Endothelial cell of umbilical vein (primary cell): ENCODE data around the gene SPON1.

ENCODE experiments used
- POLR2A ChIP-seq: IDR thresholded peaks from 2 replicates; pipeline ENCODE4 v1.6.1; 2012; ENCODE audit warnings: low read depth, mild to moderate bottlenecking, control low read depth, low read length
- POLR2AphosphoS5 ChIP-seq: IDR thresholded peaks from 2 replicates; pipeline ENCODE4 v1.6.1; 2012; ENCODE audit warnings: low read depth, mild to moderate bottlenecking, control low read depth, low read length, moderate library complexity; ENCODE audit not compliant: insufficient read depth
- TF ChIP-seq, protein P1 (sequence below), 2 donors: IDR thresholded peaks; 1 replicate in 1 of 2; 2 replicates in 1 of 2; pipeline ENCODE4 v1.5.1; 2011; ENCODE audit warnings: low read length in 2 of 2, mild to moderate bottlenecking in 2 of 2, moderate library complexity in 2 of 2, control low read depth in 1 of 2, inconsistent platforms in 1 of 2, low read depth in 1 of 2; ENCODE audit not compliant: insufficient read depth in 1 of 2; ENCODE audit errors: extremely low read depth in 1 of 2

DNA sequence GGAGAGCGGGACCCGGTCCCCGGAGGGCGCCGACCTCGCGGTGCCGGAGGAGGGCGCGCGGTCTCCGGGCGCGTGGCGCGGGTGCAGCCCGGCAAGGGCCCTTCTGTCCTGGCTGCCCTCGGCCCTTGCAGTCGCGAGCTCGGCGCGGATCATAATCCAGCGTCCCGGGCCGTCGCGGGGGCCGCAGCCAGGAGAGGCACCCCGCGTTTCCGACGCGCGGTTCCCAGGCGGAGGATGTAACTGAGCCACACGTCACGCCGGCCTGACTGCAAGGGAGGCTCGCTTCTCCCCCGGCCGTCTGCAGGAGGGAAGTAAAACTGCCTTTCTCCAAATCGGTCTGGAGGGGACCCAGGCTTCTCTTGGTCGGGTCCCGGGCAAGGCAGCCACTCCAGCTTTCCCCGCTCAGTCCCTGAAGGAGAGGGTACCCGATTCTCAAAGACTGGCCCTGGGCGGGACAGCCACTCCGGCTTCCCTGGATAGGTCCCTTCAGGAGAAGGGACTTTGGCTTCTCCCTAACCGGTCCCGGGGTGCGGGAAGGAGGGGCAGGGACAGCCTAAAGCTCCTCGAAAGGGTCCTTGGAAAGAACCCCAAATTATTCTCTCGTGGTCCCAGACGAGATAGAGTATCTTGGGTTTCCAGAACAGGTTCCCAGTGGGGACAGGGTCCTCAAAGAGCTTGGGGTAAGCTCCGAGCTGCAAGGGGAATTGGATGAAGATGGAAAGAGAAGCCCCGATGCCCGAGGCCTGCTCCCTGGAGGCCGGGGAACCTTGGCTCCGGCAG lies 836 bp downstream of the SPON1 start:
- TF ChIP-seq POLR2A (no peak), POLR2AphosphoS5 (no peak)
- TF ChIP-seq, protein P1, sequence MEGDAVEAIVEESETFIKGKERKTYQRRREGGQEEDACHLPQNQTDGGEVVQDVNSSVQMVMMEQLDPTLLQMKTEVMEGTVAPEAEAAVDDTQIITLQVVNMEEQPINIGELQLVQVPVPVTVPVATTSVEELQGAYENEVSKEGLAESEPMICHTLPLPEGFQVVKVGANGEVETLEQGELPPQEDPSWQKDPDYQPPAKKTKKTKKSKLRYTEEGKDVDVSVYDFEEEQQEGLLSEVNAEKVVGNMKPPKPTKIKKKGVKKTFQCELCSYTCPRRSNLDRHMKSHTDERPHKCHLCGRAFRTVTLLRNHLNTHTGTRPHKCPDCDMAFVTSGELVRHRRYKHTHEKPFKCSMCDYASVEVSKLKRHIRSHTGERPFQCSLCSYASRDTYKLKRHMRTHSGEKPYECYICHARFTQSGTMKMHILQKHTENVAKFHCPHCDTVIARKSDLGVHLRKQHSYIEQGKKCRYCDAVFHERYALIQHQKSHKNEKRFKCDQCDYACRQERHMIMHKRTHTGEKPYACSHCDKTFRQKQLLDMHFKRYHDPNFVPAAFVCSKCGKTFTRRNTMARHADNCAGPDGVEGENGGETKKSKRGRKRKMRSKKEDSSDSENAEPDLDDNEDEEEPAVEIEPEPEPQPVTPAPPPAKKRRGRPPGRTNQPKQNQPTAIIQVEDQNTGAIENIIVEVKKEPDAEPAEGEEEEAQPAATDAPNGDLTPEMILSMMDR (IDR thresholded peaks at IDR 0.05; ENCODE audit: extremely low read depth in 1 of 2, insufficient read depth in 1 of 2, low read depth in 1 of 2, low read length in 2 of 2), result no peak
